Effector memory CD8-positive, alpha-beta T cell (primary cell): ENCODE measurements around the gene HORMAD2.

Experiments
- ATAC-seq: fragments of 150-1000 bp; cut with Tn5 transposase; replicated peaks from 2 replicates; pipeline ENCODE4 v1.10.0; 2021; ENCODE audit warnings: mild to moderate bottlenecking, moderate library complexity
- DNase-seq, 3 experiments: peaks; one replicate each; pipeline ENCODE4 v3.0.0; 2021
- H3K27ac Mint-ChIP-seq, 2 donors: one replicate each; pipeline ENCODE4 v1.8.0; 2022; ENCODE audit warnings: mild to moderate bottlenecking in 2 of 2, mixed read lengths in 2 of 2, moderate library complexity in 2 of 2
- H3K27me3 Mint-ChIP-seq, 2 donors: one replicate each; pipeline ENCODE4 v1.8.0; 2022; ENCODE audit warnings: mixed read lengths in 2 of 2
- H3K36me3 Mint-ChIP-seq: one replicate; pipeline ENCODE4 v1.8.0; 2022; ENCODE audit warnings: mild to moderate bottlenecking, moderate library complexity, mixed read lengths; ENCODE audit not compliant: insufficient read depth
- H3K4me1 Mint-ChIP-seq, 2 donors: one replicate each; pipeline ENCODE4 v1.8.0; 2022; ENCODE audit warnings: low read depth in 2 of 2, mixed read lengths in 2 of 2
- H3K4me3 Mint-ChIP-seq, 2 donors: one replicate each; pipeline ENCODE4 v1.8.0; 2022; ENCODE audit warnings: mild to moderate bottlenecking in 2 of 2, mixed read lengths in 2 of 2, moderate library complexity in 2 of 2
- H3K9me3 Mint-ChIP-seq, 2 donors: one replicate each; pipeline ENCODE4 v1.8.0; 2022; ENCODE audit warnings: mixed read lengths in 2 of 2

HORMAD2 gene

GRCh38 chr22:30221121-30221992 is 141.1 kb downstream of the HORMAD2 start:
- DNase-seq (peak; percentile 59 to 64 (median 61)), ATAC-seq (peak; percentile 81)
- Mint-ChIP-seq H3K4me1 (peaks cover 54 to 66% of the 10 kb centered on the region in 2 donors), H3K36me3 (peaks cover 4% of the 10 kb centered on the region), H3K27me3 (no peaks in the 10 kb centered on the region), H3K27ac (peak overlapping the region; percentile 92 to 93), H3K4me3 (peak overlapping the region; percentile 70 to 78), H3K9me3 (no peaks in the 10 kb centered on the region)

GRCh38 chr22:30222321-30222720 is 142.1 kb downstream of the HORMAD2 start:
- no peak for ATAC-seq
- H3K9me3 Mint-ChIP-seq: no peaks in the 10 kb centered on the region
- peak overlapping the region; percentile 92 to 93 for H3K27ac Mint-ChIP-seq
- peak overlapping the region in 1 of 2 donors; percentile 78 for H3K4me3 Mint-ChIP-seq
- no peaks in the 10 kb centered on the region for H3K27me3 Mint-ChIP-seq
- DNase-seq: no peak
- H3K4me1 Mint-ChIP-seq: peaks cover 60 to 69% of the 10 kb centered on the region in 2 donors
- peaks cover 4% of the 10 kb centered on the region for H3K36me3 Mint-ChIP-seq

- peaks cover 67 to 73% of the 10 kb centered on the region in 2 donors for H3K4me1 Mint-ChIP-seq
- H3K27ac Mint-ChIP-seq: no peak overlapping the region
- no peaks in the 10 kb centered on the region for H3K27me3 Mint-ChIP-seq
- ATAC-seq (no peak), DNase-seq (no peak)
- H3K4me3 Mint-ChIP-seq: peak overlapping the region in 1 of 2 donors; percentile 47
- peaks cover 4% of the 10 kb centered on the region for H3K36me3 Mint-ChIP-seq
- no peaks in the 10 kb centered on the region for H3K9me3 Mint-ChIP-seq
Measured at GRCh38 chr22:30223303-30223702, 143.0 kb downstream of the HORMAD2 start.

- Mint-ChIP-seq H3K27ac (peak overlapping the region; percentile 11 to 85), H3K4me3 (no peak overlapping the region), H3K4me1 (peaks cover 67 to 73% of the 10 kb centered on the region in 2 donors), H3K27me3 (no peaks in the 10 kb centered on the region), H3K36me3 (peaks cover 4% of the 10 kb centered on the region), H3K9me3 (no peaks in the 10 kb centered on the region)
- DNase-seq: no peak
- no peak for ATAC-seq
Measured at GRCh38 chr22:30224161-30224857, 144.0 kb downstream of the HORMAD2 start.

- no peak for DNase-seq
- no peaks in the 10 kb centered on the region for H3K9me3 Mint-ChIP-seq
- ATAC-seq: no peak
- peaks cover 4% of the 10 kb centered on the region for H3K36me3 Mint-ChIP-seq
- peak overlapping the region; percentile 34 to 56 for H3K4me3 Mint-ChIP-seq
- H3K4me1 Mint-ChIP-seq: peaks cover 57 to 64% of the 10 kb centered on the region in 2 donors
- peak overlapping the region; percentile 11 to 85 for H3K27ac Mint-ChIP-seq
- H3K27me3 Mint-ChIP-seq: no peaks in the 10 kb centered on the region
Measured at GRCh38 chr22:30225220-30225927, 145.1 kb downstream of the HORMAD2 start.

- DNase-seq (no peak), ATAC-seq (no peak)
- H3K36me3 Mint-ChIP-seq: peaks cover 2% of the 10 kb centered on the region
- no peaks in the 10 kb centered on the region for H3K27me3 Mint-ChIP-seq
- peak overlapping the region; percentile 58 to 85 for H3K27ac Mint-ChIP-seq
- H3K9me3 Mint-ChIP-seq: no peaks in the 10 kb centered on the region
- H3K4me3 Mint-ChIP-seq: peak overlapping the region; percentile 26 to 34
- H3K4me1 Mint-ChIP-seq: peaks cover 47 to 54% of the 10 kb centered on the region in 2 donors
Measured at GRCh38 chr22:30226192-30226832, 146.0 kb downstream of the HORMAD2 start.
